Esophagus squamous epithelium (tissue), 4 donors: ENCODE data around the gene RBM20.

Experiments used
- POLR2A ChIP-seq, 4 donors: fragments of 450-650 bp; IDR thresholded peaks; one replicate each; pipeline ENCODE4 v1.6.1; 2017; ENCODE audit warnings: antibody characterized with exemption in 4 of 4, mild to moderate bottlenecking in 4 of 4, moderate library complexity in 3 of 4
- TF ChIP-seq, protein P1 (sequence below), 6 experiments: fragments of 450-650 bp in 4 of 6; fragments of 200-600 bp in 2 of 6; sonication (generic) in 2 of 6; IDR thresholded peaks; one replicate each; pipeline ENCODE4 v1.5.1; 2016 to 2019; ENCODE audit warnings: antibody characterized with exemption in 6 of 6, mild to moderate bottlenecking in 4 of 6, moderate library complexity in 4 of 6

DNA sequence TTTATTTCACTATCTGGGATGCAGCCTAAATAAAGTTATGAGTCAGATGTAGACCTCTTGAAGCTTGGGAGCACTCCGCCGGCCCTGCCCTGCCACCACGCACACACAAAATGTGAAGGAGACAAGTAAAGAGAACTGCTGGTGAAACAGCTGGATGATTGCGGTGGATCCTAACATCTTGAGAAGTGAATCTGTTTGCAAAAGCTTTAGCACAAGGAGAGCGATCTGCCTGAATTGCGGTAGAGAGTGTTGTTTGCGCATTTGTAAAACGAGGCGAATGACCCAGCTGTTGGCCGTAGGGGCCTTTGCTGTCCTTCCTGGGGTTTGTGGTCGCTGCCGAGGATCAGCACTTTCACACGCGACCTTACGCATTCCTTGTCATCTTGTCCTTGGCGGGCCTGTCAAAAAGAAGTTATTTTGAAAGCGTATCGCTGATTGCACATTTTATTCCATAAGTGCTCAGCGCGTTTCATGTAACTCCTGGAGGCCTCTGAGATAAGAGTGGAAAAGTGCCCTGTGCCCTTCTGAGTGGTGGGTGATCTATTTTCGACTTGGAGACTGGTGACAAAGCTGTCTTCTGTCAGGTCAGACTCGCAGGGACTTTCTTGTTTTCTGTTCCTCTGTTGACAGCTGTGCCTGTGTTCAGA, 40.8 kb downstream of the RBM20 start:
- no peak for TF ChIP-seq POLR2A (IDR thresholded peaks at IDR 0.05)
- TF ChIP-seq, protein P1, sequence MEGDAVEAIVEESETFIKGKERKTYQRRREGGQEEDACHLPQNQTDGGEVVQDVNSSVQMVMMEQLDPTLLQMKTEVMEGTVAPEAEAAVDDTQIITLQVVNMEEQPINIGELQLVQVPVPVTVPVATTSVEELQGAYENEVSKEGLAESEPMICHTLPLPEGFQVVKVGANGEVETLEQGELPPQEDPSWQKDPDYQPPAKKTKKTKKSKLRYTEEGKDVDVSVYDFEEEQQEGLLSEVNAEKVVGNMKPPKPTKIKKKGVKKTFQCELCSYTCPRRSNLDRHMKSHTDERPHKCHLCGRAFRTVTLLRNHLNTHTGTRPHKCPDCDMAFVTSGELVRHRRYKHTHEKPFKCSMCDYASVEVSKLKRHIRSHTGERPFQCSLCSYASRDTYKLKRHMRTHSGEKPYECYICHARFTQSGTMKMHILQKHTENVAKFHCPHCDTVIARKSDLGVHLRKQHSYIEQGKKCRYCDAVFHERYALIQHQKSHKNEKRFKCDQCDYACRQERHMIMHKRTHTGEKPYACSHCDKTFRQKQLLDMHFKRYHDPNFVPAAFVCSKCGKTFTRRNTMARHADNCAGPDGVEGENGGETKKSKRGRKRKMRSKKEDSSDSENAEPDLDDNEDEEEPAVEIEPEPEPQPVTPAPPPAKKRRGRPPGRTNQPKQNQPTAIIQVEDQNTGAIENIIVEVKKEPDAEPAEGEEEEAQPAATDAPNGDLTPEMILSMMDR (IDR thresholded peaks at IDR 0.05) = no peak
